HL-60 (cell line): ENCODE data around the gene SRD5A3.

Source experiments
- DNase-seq, 2 experiments: peaks; one replicate each; pipeline ENCODE4 v3.0.0-alpha.2; 2010 to 2020; ENCODE audit warnings: low read depth in 1 of 2, low spot score in 1 of 2
- H3K27ac ChIP-seq: fragments of 250-450 bp; sonication (Bioruptor Pico); replicated peaks from 2 replicates; pipeline ENCODE4 v1.5.1; 2020; ENCODE audit warnings: mild to moderate bottlenecking, moderate library complexity
- H3K27me3 ChIP-seq: fragments of 250-450 bp; sonication (Bioruptor Pico); 2 replicates; pipeline ENCODE4 v1.5.1; 2021; ENCODE audit warnings: mild to moderate bottlenecking, moderate library complexity; ENCODE audit not compliant: insufficient read depth, poor library complexity, severe bottlenecking
- H3K4me3 ChIP-seq: replicated peaks from 2 replicates; pipeline ENCODE4 v1.5.1; 2011; ENCODE audit warnings: mild to moderate bottlenecking, control low read depth, low read length; ENCODE audit not compliant: insufficient read depth
- CTCF ChIP-seq: IDR thresholded peaks from one replicate; pipeline ENCODE4 v1.5.1; 2011; ENCODE audit warnings: low read length, control low read depth, inconsistent platforms; ENCODE audit not compliant: insufficient read depth
- GABPA ChIP-seq: IDR thresholded peaks from 2 replicates; pipeline ENCODE4 v1.6.1; 2012; ENCODE audit warnings: low read depth
- POLR2AphosphoS5 ChIP-seq: IDR thresholded peaks from 2 replicates; pipeline ENCODE4 v1.6.1; 2012; ENCODE audit warnings: low read depth
- REST ChIP-seq: IDR thresholded peaks from 2 replicates; pipeline ENCODE4 v1.6.1; 2012; ENCODE audit warnings: low read depth; ENCODE audit not compliant: insufficient replicate concordance
- SPI1 ChIP-seq: IDR thresholded peaks from 2 replicates; pipeline ENCODE4 v1.6.1; 2012; ENCODE audit warnings: low read depth, mild to moderate bottlenecking, borderline replicate concordance

SRD5A3 gene

GRCh38 chr4:55365345-55365728 is 19.3 kb downstream of the SRD5A3 start:
- Histone ChIP-seq H3K27me3 (no peaks in the 10 kb centered on the region), H3K4me3 (no peak overlapping the region), H3K27ac (no peak overlapping the region)
- DNase-seq: no peak
- TF ChIP-seq CTCF (no peak), SPI1 (no peak), REST (no peak), POLR2AphosphoS5 (no peak), GABPA (no peak)

GRCh38 chr4:55366621-55367020 is 20.6 kb downstream of the SRD5A3 start:
- H3K27ac ChIP-seq: no peak overlapping the region
- TF ChIP-seq CTCF: no peak
- no peak for TF ChIP-seq SPI1
- TF ChIP-seq GABPA: no peak
- TF ChIP-seq REST: no peak
- no peaks in the 10 kb centered on the region for H3K27me3 ChIP-seq
- DNase-seq: no peak
- H3K4me3 ChIP-seq: no peak overlapping the region

- no peak for DNase-seq
- Histone ChIP-seq H3K27ac (no peak overlapping the region), H3K4me3 (no peak overlapping the region), H3K27me3 (no peaks in the 10 kb centered on the region)
- no peak for TF ChIP-seq SPI1
- no peak for TF ChIP-seq POLR2AphosphoS5
- TF ChIP-seq CTCF: no peak
- no peak for TF ChIP-seq GABPA
These were observed 21.2 kb downstream of the SRD5A3 start for GRCh38 chr4:55367084-55367722.

GRCh38 chr4:55369968-55370367 is 23.9 kb downstream of the SRD5A3 start:
- Histone ChIP-seq H3K4me3 (no peak overlapping the region), H3K27me3 (no peaks in the 10 kb centered on the region), H3K27ac (no peak overlapping the region)
- DNase-seq: no peak
- TF ChIP-seq POLR2AphosphoS5 (no peak), REST (no peak), SPI1 (no peak), CTCF (no peak), GABPA (no peak)
